ENCODE results near the gene ATP2B2. TPM values are rescaled to one million over a fixed set of nuclear protein-coding genes. Genes with fewer than 3 reads are reported as not detected.

Gene ATP2B2
- total RNA-seq, 3 donors from 2014 or later: 0.09 to 0.70 (median 0.12) TPM

DNA sequence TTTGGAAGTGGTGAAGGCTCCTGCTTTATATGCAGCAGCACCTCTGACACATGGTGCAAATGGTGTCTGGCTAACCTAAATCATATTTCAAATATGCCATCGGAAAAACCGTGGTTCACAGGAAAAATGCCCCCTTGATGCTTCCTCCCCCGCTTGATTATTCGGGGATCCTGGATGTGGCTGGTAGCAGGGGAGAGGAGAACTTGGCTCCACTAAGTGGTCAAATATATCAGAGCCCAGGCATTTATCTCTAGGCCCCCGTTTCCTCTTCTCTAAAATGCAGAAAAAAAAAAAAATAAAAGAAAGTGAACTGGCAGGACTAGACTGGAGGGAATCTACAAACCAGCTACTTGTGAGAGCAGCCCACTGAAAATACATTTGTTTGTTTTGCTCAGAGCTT lies 18.2 kb upstream of the ATP2B2 start:
- ATAC-seq (no peak), DNase-seq (no peak)
- Histone ChIP-seq H3K4me1 (ENCODE audit: low read depth) (no peaks in the 10 kb centered on the region), H3K4me3 (no peak overlapping the region), H3K36me3 (ENCODE audit: low read depth) (no peaks in the 10 kb centered on the region), H3K9me3 (no peaks in the 10 kb centered on the region)
- intact Hi-C loops (cut with DNase I, micrococcal nuclease): no loop called here
- no peak for TF ChIP-seq CTCF (IDR thresholded peaks at IDR 0.05)

DNA sequence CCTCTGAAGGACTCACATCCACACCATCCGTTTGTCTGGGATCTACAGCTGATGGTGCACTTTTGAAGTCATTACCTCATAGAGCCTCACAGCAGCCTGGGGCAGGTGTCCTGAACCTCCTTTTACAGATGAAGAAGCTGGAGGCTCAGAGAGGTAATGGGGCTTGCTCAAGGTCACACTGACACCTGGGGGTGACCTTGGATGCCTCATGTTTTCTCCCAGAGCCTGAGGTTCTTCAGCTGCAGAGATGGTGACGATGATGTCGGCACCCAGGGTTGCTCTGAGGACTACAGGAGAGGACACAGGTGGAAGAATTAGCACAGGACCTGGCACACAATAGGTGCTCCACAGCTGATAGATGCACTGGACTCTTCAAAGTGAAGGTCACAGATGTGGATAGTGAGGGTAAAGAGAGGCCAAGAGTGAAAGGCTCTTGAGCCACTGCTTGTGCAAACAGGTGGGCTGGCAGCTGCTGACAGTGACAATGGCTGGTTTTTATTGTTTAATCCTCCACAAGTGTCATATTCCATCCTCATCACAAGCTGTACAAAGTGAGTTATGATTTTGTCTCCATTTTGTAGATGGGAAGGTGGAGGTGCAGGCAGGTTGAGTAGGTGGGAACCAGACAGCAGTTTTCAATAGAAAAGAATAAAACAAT lies 17.4 kb upstream of the ATP2B2 start:
- no peak overlapping the region for H3K4me3 ChIP-seq
- DNase-seq (no peak), ATAC-seq (no peak)
- no peaks in the 10 kb centered on the region for H3K9me3 ChIP-seq
- no peaks in the 10 kb centered on the region for H3K36me3 ChIP-seq (ENCODE audit: low read depth)
- H3K4me1 ChIP-seq (ENCODE audit: low read depth): no peaks in the 10 kb centered on the region
- no peak for TF ChIP-seq CTCF (IDR thresholded peaks at IDR 0.05)
- intact Hi-C loops (cut with DNase I, micrococcal nuclease): no loop called here

- intact Hi-C loops (cut with DNase I, micrococcal nuclease): no loop called here
- no peaks in the 10 kb centered on the region for H3K4me1 ChIP-seq (ENCODE audit: low read depth)
- no peak overlapping the region for H3K4me3 ChIP-seq
- no peaks in the 10 kb centered on the region for H3K9me3 ChIP-seq
- DNase-seq (no peak), ATAC-seq (no peak)
- H3K36me3 ChIP-seq (ENCODE audit: low read depth): no peaks in the 10 kb centered on the region
- no peak for TF ChIP-seq CTCF (IDR thresholded peaks at IDR 0.05)
Measured at GRCh38 chr3:10521772-10522441, 16.5 kb upstream of the ATP2B2 start.

GRCh38 chr3:10520072-10520471 lies 14.7 kb upstream of the ATP2B2 start:
- ATAC-seq (no peak), DNase-seq (no peak)

GRCh38 chr3:10519236-10519635 lies 13.8 kb upstream of the ATP2B2 start:
- H3K4me1 ChIP-seq (ENCODE audit: low read depth): no peaks in the 10 kb centered on the region
- H3K9me3 ChIP-seq: no peaks in the 10 kb centered on the region
- intact Hi-C loops (cut with DNase I, micrococcal nuclease): no loop called here
- ATAC-seq (no peak), DNase-seq (no peak)
- H3K4me3 ChIP-seq: no peak overlapping the region
- TF ChIP-seq CTCF (IDR thresholded peaks at IDR 0.05): no peak
- no peaks in the 10 kb centered on the region for H3K36me3 ChIP-seq (ENCODE audit: low read depth)

More at GRCh38 chr3:10520072-10520471, 14.7 kb upstream of the ATP2B2 start:
- TF ChIP-seq CTCF (IDR thresholded peaks at IDR 0.05): no peak
- Histone ChIP-seq H3K36me3 (ENCODE audit: low read depth) (no peaks in the 10 kb centered on the region), H3K4me3 (no peak overlapping the region), H3K9me3 (no peaks in the 10 kb centered on the region), H3K4me1 (ENCODE audit: low read depth) (no peaks in the 10 kb centered on the region)
- intact Hi-C loops (cut with DNase I, micrococcal nuclease): no loop called here
